Endothelial cell of umbilical vein (primary cell): Measurements from ENCODE around the gene AKT2. TPM values are rescaled to one million over a fixed set of nuclear protein-coding genes. Genes with fewer than 3 reads are reported as not detected.

Experiments used
- BruUV-seq: library from RNA; stranded (reverse); fragments of 400-500 nt; replicated peaks from 2 replicates; lab custom pipeline; 2021; lab: Mats Ljungman, UMichigan
- CTCF ChIA-PET: fragments of 300-600, 350-600 bp; sonication (Branson Sonifier 250); formaldehyde crosslinking; loops from one replicate; lab custom pipeline; 2021; ENCODE audit warnings: antibody characterized with exemption, inconsistent platforms; lab: Charles Lee
- POLR2A ChIA-PET: fragments of 300-600, 350-600 bp; sonication (Branson Sonifier 250); formaldehyde crosslinking; loops from one replicate; lab custom pipeline; 2021; ENCODE audit warnings: antibody characterized with exemption, inconsistent platforms; lab: Charles Lee
- DNase-seq: peaks from one replicate; pipeline ENCODE4 v3.0.0-alpha.2; 2011; ENCODE audit warnings: low read depth, low spot score
- FAIRE-seq: peaks from 2 replicates; lab custom pipeline; 2011; peaks lifted over from hg19 to GRCh38; lab: Jason Lieb, UNC
- H2AFZ ChIP-seq: 2 replicates; pipeline ENCODE4 v1.6.0; 2012; ENCODE audit warnings: low read depth, low read length, control low read depth, inconsistent platforms
- H3K27ac ChIP-seq: 2 replicates; pipeline ENCODE4 v1.5.1; 2011; ENCODE audit warnings: low read depth, mild to moderate bottlenecking, control low read depth, low read length, moderate library complexity; ENCODE audit not compliant: insufficient read depth
- H3K27me3 ChIP-seq, 2 experiments: 2 replicates each; pipeline versions ENCODE4 v1.6.0 to v1.6.1; 2011; ENCODE audit warnings: low read length in 2 of 2, mixed read lengths in 1 of 2; ENCODE audit not compliant: control insufficient read depth in 2 of 2, insufficient read depth in 2 of 2
- H3K36me3 ChIP-seq, 2 experiments: 2 replicates in 1 of 2; 3 replicates in 1 of 2; pipeline ENCODE4 v1.5.1; 2011; ENCODE audit warnings: low read length in 2 of 2, mild to moderate bottlenecking in 1 of 2, moderate library complexity in 1 of 2; ENCODE audit not compliant: control insufficient read depth in 2 of 2, insufficient read depth in 2 of 2; ENCODE audit errors: extremely low read depth in 1 of 2
- H3K4me1 ChIP-seq: 3 replicates; pipeline ENCODE4 v1.5.1; 2011; ENCODE audit warnings: mild to moderate bottlenecking, low read length; ENCODE audit not compliant: control insufficient read depth, insufficient read depth; ENCODE audit errors: extremely low read depth
- H3K4me2 ChIP-seq: 2 replicates; pipeline ENCODE4 v1.6.1; 2011; ENCODE audit warnings: low read length, control low read depth, mixed read lengths; ENCODE audit not compliant: insufficient read depth
- H3K4me3 ChIP-seq, 3 experiments: fragments of 200-600 bp in 1 of 3; sonication (generic), shearing (Covaris generic) in 1 of 3; replicated peaks in 1 of 3; 2 replicates each; pipeline ENCODE4 v1.5.1; 2011 to 2016; ENCODE audit warnings: control low read depth in 3 of 3, low read length in 3 of 3, mild to moderate bottlenecking in 2 of 3, inconsistent platforms in 1 of 3, low read depth in 1 of 3, moderate library complexity in 1 of 3; ENCODE audit not compliant: insufficient read depth in 1 of 3
- H3K79me2 ChIP-seq: 2 replicates; pipeline ENCODE4 v1.6.0; 2012; ENCODE audit warnings: low read length, inconsistent platforms; ENCODE audit not compliant: control insufficient read depth, insufficient read depth
- H3K9ac ChIP-seq: replicated peaks from 2 replicates; pipeline ENCODE3; 2011; ENCODE audit warnings: low read length, control low read depth; ENCODE audit not compliant: insufficient read depth; ENCODE audit errors: extremely low read depth
- H3K9me1 ChIP-seq: replicated peaks from 3 replicates; pipeline ENCODE4 v1.6.0; 2011; ENCODE audit warnings: mild to moderate bottlenecking, low read length; ENCODE audit not compliant: control insufficient read depth, insufficient read depth; ENCODE audit errors: extremely low read depth
- H3K9me3 ChIP-seq: replicated peaks from 2 replicates; pipeline ENCODE4 v1.5.1; 2012; ENCODE audit warnings: low read length, inconsistent platforms; ENCODE audit not compliant: control insufficient read depth, insufficient read depth
- H4K20me1 ChIP-seq: replicated peaks from 2 replicates; pipeline ENCODE3; 2011; ENCODE audit warnings: mild to moderate bottlenecking, low read length; ENCODE audit not compliant: control insufficient read depth, insufficient read depth; ENCODE audit errors: extremely low read depth
- EZH2 ChIP-seq: IDR thresholded peaks from 2 replicates; pipeline ENCODE4 v1.6.1; 2012; ENCODE audit warnings: borderline replicate concordance, low read depth, mild to moderate bottlenecking, moderate library complexity, low read length, inconsistent platforms; ENCODE audit not compliant: severe bottlenecking
- FOS ChIP-seq: IDR thresholded peaks from 2 replicates; pipeline ENCODE4 v1.6.1; 2011; ENCODE audit warnings: mild to moderate bottlenecking, low read length, moderate library complexity, borderline replicate concordance; ENCODE audit not compliant: insufficient read depth
- GATA2 ChIP-seq: IDR thresholded peaks from 2 replicates; pipeline ENCODE4 v1.7.0; 2011; ENCODE audit warnings: low read depth, mild to moderate bottlenecking, moderate library complexity, mixed read lengths, low read length; ENCODE audit not compliant: insufficient read length, insufficient read depth
- JUN ChIP-seq: IDR thresholded peaks from 2 replicates; pipeline ENCODE4 v1.6.1; 2011; ENCODE audit warnings: borderline replicate concordance, low read depth; ENCODE audit not compliant: insufficient read length, insufficient read depth
- MYC ChIP-seq: IDR thresholded peaks from one replicate; pipeline ENCODE4 v1.6.1; 2011; ENCODE audit warnings: mild to moderate bottlenecking, low read depth, low read length
- POLR2A ChIP-seq: IDR thresholded peaks from 2 replicates; pipeline ENCODE4 v1.6.1; 2012; ENCODE audit warnings: low read depth, mild to moderate bottlenecking, control low read depth, low read length
- POLR2AphosphoS5 ChIP-seq: IDR thresholded peaks from 2 replicates; pipeline ENCODE4 v1.6.1; 2012; ENCODE audit warnings: low read depth, mild to moderate bottlenecking, control low read depth, low read length, moderate library complexity; ENCODE audit not compliant: insufficient read depth
- dilution Hi-C: fragments of 300-500 bp; cut with MboI; formaldehyde crosslinking; loops from one replicate; pipeline ENCODE4 v1.15.0; 2019; ENCODE audit warnings: low sequenced_read_pairs; ENCODE audit not compliant: extremely low pct_ligation_motif_present
- intact Hi-C: fragments of 100-400 bp; cut with micrococcal nuclease; formaldehyde crosslinking; loops from one replicate; pipeline ENCODE4 v1.10.0; 2022
- polyA plus RNA-seq, 4 experiments: library from polyadenylated mRNA; depleted of rRNA in 3 of 4; stranded (reverse) in 3 of 4; unstranded in 1 of 4; fragments of >200 nt; gene quantifications; 2 replicates each; pipeline versions ENCODE4 v1.2.1 to v1.2.3, GENCODE V29; 2011 to 2012; ENCODE audit warnings: missing spikeins in 1 of 4
- total RNA-seq: library from RNA; stranded (reverse); gene quantifications from 2 replicates; pipeline ENCODE4 v1.2.3, GENCODE V29; 2021
- TF ChIP-seq, protein P1 (sequence below): IDR thresholded peaks from 2 replicates; pipeline ENCODE4 v1.6.1; 2011; ENCODE audit not compliant: insufficient read depth, insufficient read length
- TF ChIP-seq, protein P2 (sequence below), 2 donors: IDR thresholded peaks; 1 replicate in 1 of 2; 2 replicates in 1 of 2; pipeline ENCODE4 v1.5.1; 2011; ENCODE audit warnings: low read length in 2 of 2, mild to moderate bottlenecking in 2 of 2, moderate library complexity in 2 of 2, control low read depth in 1 of 2, inconsistent platforms in 1 of 2, low read depth in 1 of 2; ENCODE audit not compliant: insufficient read depth in 1 of 2; ENCODE audit errors: extremely low read depth in 1 of 2

Gene AKT2
- total and polyA plus RNA-seq, 2 donors (not counting 3 experiments of a cell fraction or from before 2014, with no cell fraction given), result 65.2 to 69.8 TPM

DNA sequence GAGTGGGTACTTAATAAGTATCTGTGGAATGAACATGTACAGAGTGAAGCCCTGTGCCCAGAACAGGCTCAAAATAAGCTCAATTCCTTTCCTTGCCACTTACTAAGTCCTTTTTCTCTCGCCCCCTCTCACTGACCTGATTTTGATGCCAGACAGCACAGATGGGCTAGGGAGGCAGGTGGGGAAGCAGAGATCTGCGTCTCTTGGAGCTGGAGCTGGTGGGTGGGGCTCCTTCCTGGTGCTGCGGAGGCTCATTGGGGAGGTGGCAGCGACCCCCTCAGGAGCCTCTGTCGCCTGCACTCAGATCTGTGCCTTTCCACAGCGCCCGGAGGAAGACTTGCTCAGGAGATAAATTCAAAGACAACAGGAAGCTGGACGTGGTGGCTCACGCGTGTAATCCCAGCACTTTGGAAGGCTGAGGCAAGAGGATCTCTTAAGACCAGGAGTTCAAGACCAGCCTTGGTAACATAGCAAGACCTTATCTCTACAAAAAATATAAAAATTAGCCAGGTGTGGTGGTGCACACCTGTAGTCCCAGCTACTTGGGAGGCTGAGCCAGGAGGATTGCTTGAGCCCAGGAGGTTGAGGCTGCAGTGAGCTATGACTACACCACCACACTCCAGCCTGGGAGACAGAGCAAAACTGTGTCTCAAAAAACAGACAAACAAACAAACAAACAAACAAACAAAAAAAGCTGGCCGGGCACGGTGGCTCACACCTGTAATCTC, 14.6 kb downstream of the AKT2 start:
- no peak overlapping the region for H3K9ac ChIP-seq
- POLR2A ChIA-PET, result interaction anchor here (0.6 kb wide), 1 partner anchor 16 kb away, joined by 5 read pairs; no protein-coding TSS in a partner anchor
- H3K4me1 ChIP-seq, result no peaks in the 10 kb centered on the region
- H3K9me1 ChIP-seq, result no peaks in the 10 kb centered on the region
- H3K9me3 ChIP-seq, result no peaks in the 10 kb centered on the region
- no peak overlapping the region for H2AFZ ChIP-seq
- CTCF ChIA-PET, result interaction anchor here (1.2 kb wide), 1 partner anchor 35 kb away, joined by 3 read pairs; no protein-coding TSS in a partner anchor
- no peak for TF ChIP-seq POLR2A
- no peak overlapping the region for H3K27ac ChIP-seq
- H3K36me3 ChIP-seq, result no peaks in the 10 kb centered on the region
- BruUV-seq, result no TSS peak
- intact Hi-C loops, result no loop called here
- H3K4me3 ChIP-seq, result no peak overlapping the region
- dilution Hi-C loops, result no loop called here
- no peaks in the 10 kb centered on the region for H3K27me3 ChIP-seq
- H3K79me2 ChIP-seq, result peaks cover 71% of the 10 kb centered on the region
- no peak for FAIRE-seq
- no peak overlapping the region for H3K4me2 ChIP-seq
- no peaks in the 10 kb centered on the region for H4K20me1 ChIP-seq
- no peak for DNase-seq

DNA sequence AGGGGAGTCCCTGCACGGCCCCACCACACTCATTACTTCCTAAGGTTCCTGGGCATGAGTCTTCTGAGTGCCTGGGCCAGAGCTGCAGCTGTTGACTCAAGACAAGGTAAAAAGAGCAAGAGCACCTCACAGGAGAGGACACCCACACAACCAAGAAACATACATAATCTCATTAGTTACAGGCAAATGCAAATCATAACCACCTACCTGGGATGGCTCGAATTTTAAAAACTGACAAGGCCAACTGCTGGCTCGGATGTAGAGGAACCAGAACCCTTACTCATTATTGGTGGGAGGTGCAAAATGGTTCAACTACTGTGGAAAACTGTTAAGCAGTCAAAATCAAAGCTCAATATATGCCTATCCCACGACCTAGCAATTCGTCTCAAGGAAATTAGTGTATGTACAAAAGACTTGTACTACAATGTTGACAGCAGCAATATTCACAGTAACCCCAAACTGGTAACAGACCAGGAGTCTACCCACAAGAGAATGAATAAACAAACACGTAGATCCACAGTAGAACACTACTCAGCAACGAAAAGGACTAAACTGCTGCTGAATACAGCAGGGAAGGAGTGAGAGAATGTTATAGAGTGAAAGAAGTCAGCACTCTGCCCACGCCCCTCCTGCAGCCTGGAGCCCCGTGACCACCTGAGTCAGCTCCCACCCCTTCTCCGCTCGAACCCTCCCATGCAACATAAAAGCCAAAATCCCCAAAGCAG, 15.8 kb downstream of the AKT2 start:
- no peak for DNase-seq
- Histone ChIP-seq H3K9me1 (no peaks in the 10 kb centered on the region), H3K4me3 (no peak overlapping the region), H3K27ac (no peak overlapping the region), H3K4me1 (no peaks in the 10 kb centered on the region), H3K9me3 (no peaks in the 10 kb centered on the region), H3K9ac (no peak overlapping the region), H3K36me3 (no peaks in the 10 kb centered on the region), H4K20me1 (no peaks in the 10 kb centered on the region), H3K79me2 (peaks cover 61% of the 10 kb centered on the region), H2AFZ (no peak overlapping the region), H3K27me3 (no peaks in the 10 kb centered on the region), H3K4me2 (no peak overlapping the region)
- intact Hi-C loops (no loop called here), dilution Hi-C loops (no loop called here)
- POLR2A ChIA-PET, result no interaction called here
- CTCF ChIA-PET, result no interaction called here
- BruUV-seq, result no TSS peak
- TF ChIP-seq GATA2 (no peak), EZH2 (no peak), POLR2AphosphoS5 (no peak), FOS (no peak), MYC (no peak), POLR2A (no peak), JUN (no peak)
- TF ChIP-seq, protein P1, sequence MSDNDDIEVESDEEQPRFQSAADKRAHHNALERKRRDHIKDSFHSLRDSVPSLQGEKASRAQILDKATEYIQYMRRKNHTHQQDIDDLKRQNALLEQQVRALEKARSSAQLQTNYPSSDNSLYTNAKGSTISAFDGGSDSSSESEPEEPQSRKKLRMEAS, result no peak
- TF ChIP-seq, protein P2, sequence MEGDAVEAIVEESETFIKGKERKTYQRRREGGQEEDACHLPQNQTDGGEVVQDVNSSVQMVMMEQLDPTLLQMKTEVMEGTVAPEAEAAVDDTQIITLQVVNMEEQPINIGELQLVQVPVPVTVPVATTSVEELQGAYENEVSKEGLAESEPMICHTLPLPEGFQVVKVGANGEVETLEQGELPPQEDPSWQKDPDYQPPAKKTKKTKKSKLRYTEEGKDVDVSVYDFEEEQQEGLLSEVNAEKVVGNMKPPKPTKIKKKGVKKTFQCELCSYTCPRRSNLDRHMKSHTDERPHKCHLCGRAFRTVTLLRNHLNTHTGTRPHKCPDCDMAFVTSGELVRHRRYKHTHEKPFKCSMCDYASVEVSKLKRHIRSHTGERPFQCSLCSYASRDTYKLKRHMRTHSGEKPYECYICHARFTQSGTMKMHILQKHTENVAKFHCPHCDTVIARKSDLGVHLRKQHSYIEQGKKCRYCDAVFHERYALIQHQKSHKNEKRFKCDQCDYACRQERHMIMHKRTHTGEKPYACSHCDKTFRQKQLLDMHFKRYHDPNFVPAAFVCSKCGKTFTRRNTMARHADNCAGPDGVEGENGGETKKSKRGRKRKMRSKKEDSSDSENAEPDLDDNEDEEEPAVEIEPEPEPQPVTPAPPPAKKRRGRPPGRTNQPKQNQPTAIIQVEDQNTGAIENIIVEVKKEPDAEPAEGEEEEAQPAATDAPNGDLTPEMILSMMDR (IDR thresholded peaks at IDR 0.05; ENCODE audit: extremely low read depth in 1 of 2, insufficient read depth in 1 of 2, low read depth in 1 of 2, low read length in 2 of 2), result no peak
- FAIRE-seq, result no peak
